Astrocyte (in vitro differentiated cells and primary cell): ENCODE results near the gene MPV17L. TPM values are rescaled to one million over a fixed set of nuclear protein-coding genes. Genes with fewer than 3 reads are reported as not detected.
"Not testable (repeated sequence)": the region's sequence is repeated elsewhere in the genome, so short reads cannot be mapped to it uniquely, and the experiment has no call there.

Experiments
- DNase-seq: peaks from one replicate; pipeline ENCODE4 v3.0.0-alpha.2; 2010; ENCODE audit warnings: low read depth
- FAIRE-seq: peaks from 2 replicates; lab custom pipeline; 2011; peaks lifted over from hg19 to GRCh38; lab: Jason Lieb, UNC
- H2AFZ ChIP-seq: 2 replicates; pipeline ENCODE4 v1.6.0; 2012; ENCODE audit warnings: low read depth, low read length, inconsistent platforms
- H3K27ac ChIP-seq: 2 replicates; pipeline ENCODE4 v1.5.1; 2011; ENCODE audit warnings: low read depth, low read length, inconsistent platforms
- H3K27me3 ChIP-seq: 2 replicates; pipeline ENCODE4 v1.6.0; 2011; ENCODE audit warnings: low read length, inconsistent platforms; ENCODE audit not compliant: insufficient read depth
- H3K36me3 ChIP-seq: 2 replicates; pipeline ENCODE4 v1.5.1; 2011; ENCODE audit warnings: low read length, inconsistent platforms; ENCODE audit not compliant: insufficient read depth
- H3K4me1 ChIP-seq: 2 replicates; pipeline ENCODE4 v1.5.1; 2011; ENCODE audit warnings: low read length, inconsistent platforms; ENCODE audit not compliant: insufficient read depth
- H3K4me2 ChIP-seq: 2 replicates; pipeline ENCODE4 v1.6.0; 2012; ENCODE audit warnings: low read length, inconsistent platforms
- H3K4me3 ChIP-seq: 2 replicates; pipeline ENCODE4 v1.5.1; 2011; ENCODE audit warnings: low read depth, mild to moderate bottlenecking, low read length, inconsistent platforms; ENCODE audit not compliant: insufficient read depth
- H3K79me2 ChIP-seq: 2 replicates; pipeline ENCODE4 v1.6.0; 2012; ENCODE audit warnings: mild to moderate bottlenecking, low read length, inconsistent platforms; ENCODE audit not compliant: insufficient read depth
- H3K9ac ChIP-seq: 2 replicates; pipeline ENCODE4 v1.6.0; 2012; ENCODE audit warnings: mild to moderate bottlenecking, low read length, inconsistent platforms
- H3K9me3 ChIP-seq: 2 replicates; pipeline ENCODE4 v1.5.1; 2012; ENCODE audit warnings: low read depth, mild to moderate bottlenecking, low read length, inconsistent platforms; ENCODE audit not compliant: insufficient read depth
- H4K20me1 ChIP-seq: 2 replicates; pipeline ENCODE4 v1.6.0; 2012; ENCODE audit warnings: low read length, inconsistent platforms; ENCODE audit not compliant: insufficient read depth
- H3K27ac Mint-ChIP-seq: one replicate; pipeline ENCODE4 v1.8.0; 2021; ENCODE audit warnings: mild to moderate bottlenecking, mixed read lengths; ENCODE audit not compliant: unreplicated experiment
- H3K27me3 Mint-ChIP-seq: one replicate; pipeline ENCODE4 v1.8.0; 2021; ENCODE audit warnings: low read depth, mixed read lengths; ENCODE audit not compliant: unreplicated experiment
- H3K36me3 Mint-ChIP-seq: one replicate; pipeline ENCODE4 v1.8.0; 2021; ENCODE audit warnings: low read depth, mixed read lengths; ENCODE audit not compliant: unreplicated experiment
- H3K4me1 Mint-ChIP-seq: one replicate; pipeline ENCODE4 v1.8.0; 2021; ENCODE audit warnings: low read depth, mixed read lengths; ENCODE audit not compliant: unreplicated experiment
- H3K4me3 Mint-ChIP-seq: one replicate; pipeline ENCODE4 v1.8.0; 2021; ENCODE audit warnings: mild to moderate bottlenecking, moderate library complexity, mixed read lengths; ENCODE audit not compliant: unreplicated experiment
- H3K9me3 Mint-ChIP-seq: one replicate; pipeline ENCODE4 v1.8.0; 2021; ENCODE audit warnings: mild to moderate bottlenecking, mixed read lengths; ENCODE audit not compliant: unreplicated experiment
- total RNA-seq: library from RNA; stranded (reverse); gene quantifications from 2 replicates; pipeline ENCODE4 v1.2.1, GENCODE V29; 2021

The MPV17L gene
- total RNA-seq, 1 donor from 2014 or later = 0.73 TPM

DNA sequence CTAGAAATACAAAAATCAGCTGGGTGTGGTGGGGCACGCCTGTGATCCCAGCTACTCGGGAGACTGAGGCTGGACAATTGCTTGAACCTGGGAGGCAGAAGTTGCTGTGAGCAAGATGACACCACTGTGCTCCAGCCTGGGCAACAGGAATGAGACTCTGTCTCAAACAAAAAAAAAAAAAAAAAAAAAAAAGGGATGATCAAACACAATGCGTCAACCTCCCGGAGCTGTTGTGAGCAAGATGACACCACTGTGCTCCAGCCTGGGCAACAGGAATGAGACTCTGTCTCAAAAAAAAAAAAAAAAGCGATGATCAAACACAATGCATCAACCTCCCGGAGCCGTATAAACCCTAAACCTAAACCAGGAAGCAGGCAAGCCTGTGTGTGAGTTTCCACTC, 38.1 kb upstream of the MPV17L start:
- not testable (repeated sequence) for H3K36me3 Mint-ChIP-seq, H3K4me3 Mint-ChIP-seq, H2AFZ ChIP-seq, H3K4me1 ChIP-seq, H3K27ac Mint-ChIP-seq, H3K27me3 ChIP-seq, DNase-seq, H4K20me1 ChIP-seq, H3K79me2 ChIP-seq, H3K9ac ChIP-seq, H3K9me3 Mint-ChIP-seq, H3K4me1 Mint-ChIP-seq, H3K4me3 ChIP-seq, H3K27ac ChIP-seq, H3K27me3 Mint-ChIP-seq, H3K4me2 ChIP-seq, H3K9me3 ChIP-seq, H3K36me3 ChIP-seq, FAIRE-seq

DNA sequence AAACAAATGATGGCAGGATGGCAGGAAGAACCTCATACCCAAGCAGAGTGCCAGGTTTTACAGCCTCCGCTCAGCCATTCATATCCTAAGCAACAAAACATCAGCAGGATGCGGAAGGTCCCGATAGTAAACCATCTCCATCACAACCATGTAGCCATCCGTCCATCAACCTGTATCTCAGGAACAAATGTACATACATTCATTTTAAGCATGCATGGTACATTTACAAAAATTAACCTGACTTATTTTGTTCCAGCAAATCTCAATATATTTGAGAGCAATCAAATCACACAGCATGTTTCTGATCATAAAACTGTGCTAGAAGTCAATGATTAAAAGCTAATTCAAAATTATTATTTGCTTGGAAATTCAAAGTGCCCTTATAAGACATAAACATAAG, 17.4 kb upstream of the MPV17L start, which contains the start of gene NPIPA5:
Gene NPIPA5 (minus strand): TSS at position 101 of the 400 bp plus-strand sequence. CDS start 0 bp downstream, at position 101.
- H3K27me3 ChIP-seq = not testable (repeated sequence)

DNA sequence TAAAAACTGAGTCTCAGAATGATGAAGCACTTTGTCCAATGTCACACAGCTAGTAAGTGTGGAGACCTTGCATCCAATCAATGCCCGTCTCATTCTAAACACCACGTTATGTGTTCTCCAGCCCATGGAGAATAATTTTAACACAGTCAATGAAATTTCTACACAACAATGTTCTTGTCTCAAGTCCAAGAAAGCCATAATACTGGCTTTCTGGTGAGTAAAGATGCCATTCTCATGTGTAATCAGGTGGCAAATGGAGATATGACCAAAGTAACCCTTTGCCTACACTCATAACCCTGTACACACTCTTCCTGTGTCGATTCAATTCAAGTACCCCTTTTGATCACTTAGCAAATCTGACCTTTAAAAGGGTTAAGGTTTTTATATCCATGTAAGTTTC, 12.7 kb upstream of the MPV17L start:
- H3K4me1 ChIP-seq, H3K27me3 Mint-ChIP-seq, H3K27ac ChIP-seq, H2AFZ ChIP-seq, H3K27ac Mint-ChIP-seq, H3K4me2 ChIP-seq, H3K9me3 ChIP-seq, H3K36me3 ChIP-seq, FAIRE-seq, H3K4me1 Mint-ChIP-seq, H3K27me3 ChIP-seq, H3K4me3 ChIP-seq, H3K9ac ChIP-seq, H3K9me3 Mint-ChIP-seq, H3K79me2 ChIP-seq, H3K36me3 Mint-ChIP-seq, H3K4me3 Mint-ChIP-seq, H4K20me1 ChIP-seq: not testable (repeated sequence)
- peak; percentile 32 for DNase-seq

More for the DNA sequence above, 17.4 kb upstream of the MPV17L start, which contains the start of gene NPIPA5:
- H3K27ac Mint-ChIP-seq, H3K27ac ChIP-seq, H3K79me2 ChIP-seq, H3K27me3 Mint-ChIP-seq, H4K20me1 ChIP-seq, H3K4me1 Mint-ChIP-seq, H3K4me1 ChIP-seq, H3K4me3 Mint-ChIP-seq, H3K9ac ChIP-seq, H3K4me3 ChIP-seq, H3K4me2 ChIP-seq, H3K36me3 Mint-ChIP-seq, H3K9me3 ChIP-seq, DNase-seq, FAIRE-seq, H3K36me3 ChIP-seq, H2AFZ ChIP-seq, H3K9me3 Mint-ChIP-seq: not testable (repeated sequence)

- not testable (repeated sequence) for H2AFZ ChIP-seq, H3K4me1 ChIP-seq, H3K4me1 Mint-ChIP-seq, H3K9me3 ChIP-seq, H3K79me2 ChIP-seq, H3K36me3 ChIP-seq, H3K4me3 ChIP-seq, FAIRE-seq, H3K4me3 Mint-ChIP-seq, H3K4me2 ChIP-seq, H3K9ac ChIP-seq, DNase-seq, H3K27me3 Mint-ChIP-seq, H3K36me3 Mint-ChIP-seq, H4K20me1 ChIP-seq, H3K27ac Mint-ChIP-seq, H3K9me3 Mint-ChIP-seq, H3K27ac ChIP-seq, H3K27me3 ChIP-seq
Observed at GRCh38 chr16:15388060-15388459, 7.5 kb upstream of the MPV17L start.

- not testable (repeated sequence) for H3K36me3 ChIP-seq, H3K27ac Mint-ChIP-seq, H3K4me3 ChIP-seq, H3K4me2 ChIP-seq, H3K4me3 Mint-ChIP-seq, DNase-seq, H3K9me3 ChIP-seq, H3K27me3 ChIP-seq, H3K79me2 ChIP-seq, H3K9me3 Mint-ChIP-seq, H3K4me1 ChIP-seq, H2AFZ ChIP-seq, H3K36me3 Mint-ChIP-seq, H3K9ac ChIP-seq, H3K27me3 Mint-ChIP-seq, H3K27ac ChIP-seq, H3K4me1 Mint-ChIP-seq, H4K20me1 ChIP-seq, FAIRE-seq
Observed at GRCh38 chr16:15389916-15390315, 5.6 kb upstream of the MPV17L start.

DNA sequence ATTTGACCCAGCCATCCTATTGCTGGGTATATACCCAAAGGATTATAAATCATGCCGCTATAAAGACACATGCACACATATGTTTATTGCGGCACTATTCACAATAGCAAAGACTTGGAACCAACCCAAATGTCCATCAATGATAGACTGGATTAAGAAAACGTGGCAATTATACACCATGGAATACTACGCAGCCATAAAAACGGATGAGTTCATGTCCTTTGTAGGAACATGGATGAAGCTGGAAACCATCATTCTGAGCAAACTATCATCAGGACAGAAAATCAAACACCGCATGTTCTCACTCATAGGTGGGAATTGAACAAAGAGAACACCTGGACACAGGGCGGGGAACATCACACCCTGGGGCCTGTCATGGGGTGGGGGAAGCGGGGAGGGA, 2.5 kb upstream of the MPV17L start:
- DNase-seq, H3K4me1 ChIP-seq: not testable (repeated sequence)
- peaks cover 20% of the 10 kb centered on the region for H3K27me3 Mint-ChIP-seq

More for the DNA sequence above, 2.5 kb upstream of the MPV17L start:
- not testable (repeated sequence) for H2AFZ ChIP-seq, H3K4me3 ChIP-seq, H3K4me3 Mint-ChIP-seq, H3K9me3 Mint-ChIP-seq, H3K9ac ChIP-seq, H3K27me3 ChIP-seq, H3K4me1 Mint-ChIP-seq, H3K36me3 Mint-ChIP-seq, H3K27ac Mint-ChIP-seq, H4K20me1 ChIP-seq, H3K9me3 ChIP-seq, H3K79me2 ChIP-seq, H3K36me3 ChIP-seq, H3K27ac ChIP-seq, H3K4me2 ChIP-seq, FAIRE-seq
